ENCODE measurements around the gene OR2G6.
"Not testable (repeated sequence)": the region's sequence is repeated elsewhere in the genome, so short reads cannot be mapped to it uniquely, and the experiment has no call there.

DNA sequence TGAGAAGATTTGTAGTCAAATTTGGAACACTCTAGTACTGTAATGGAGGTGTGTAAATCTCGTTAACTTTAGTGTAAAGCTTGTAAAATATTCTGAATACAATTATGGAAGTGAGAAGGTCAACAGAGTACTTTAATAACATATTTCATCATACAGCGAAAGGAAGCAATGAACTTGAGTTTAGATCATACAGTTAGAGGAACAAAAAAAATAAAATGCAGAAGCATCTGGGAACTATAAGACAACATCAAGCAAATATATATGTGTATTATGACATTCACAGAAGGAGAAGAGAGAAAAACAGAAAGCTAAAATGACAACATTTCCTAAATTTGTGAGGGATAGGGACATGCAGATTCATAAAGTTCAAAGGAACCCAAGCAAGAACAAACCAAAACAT is 61.2 kb downstream of the OR2G6 start:
- TF ChIP-seq, protein P1, sequence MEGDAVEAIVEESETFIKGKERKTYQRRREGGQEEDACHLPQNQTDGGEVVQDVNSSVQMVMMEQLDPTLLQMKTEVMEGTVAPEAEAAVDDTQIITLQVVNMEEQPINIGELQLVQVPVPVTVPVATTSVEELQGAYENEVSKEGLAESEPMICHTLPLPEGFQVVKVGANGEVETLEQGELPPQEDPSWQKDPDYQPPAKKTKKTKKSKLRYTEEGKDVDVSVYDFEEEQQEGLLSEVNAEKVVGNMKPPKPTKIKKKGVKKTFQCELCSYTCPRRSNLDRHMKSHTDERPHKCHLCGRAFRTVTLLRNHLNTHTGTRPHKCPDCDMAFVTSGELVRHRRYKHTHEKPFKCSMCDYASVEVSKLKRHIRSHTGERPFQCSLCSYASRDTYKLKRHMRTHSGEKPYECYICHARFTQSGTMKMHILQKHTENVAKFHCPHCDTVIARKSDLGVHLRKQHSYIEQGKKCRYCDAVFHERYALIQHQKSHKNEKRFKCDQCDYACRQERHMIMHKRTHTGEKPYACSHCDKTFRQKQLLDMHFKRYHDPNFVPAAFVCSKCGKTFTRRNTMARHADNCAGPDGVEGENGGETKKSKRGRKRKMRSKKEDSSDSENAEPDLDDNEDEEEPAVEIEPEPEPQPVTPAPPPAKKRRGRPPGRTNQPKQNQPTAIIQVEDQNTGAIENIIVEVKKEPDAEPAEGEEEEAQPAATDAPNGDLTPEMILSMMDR (IDR thresholded peaks at IDR 0.05), result not testable (repeated sequence)
- TF ChIP-seq POLR2A (IDR thresholded peaks at IDR 0.05), result not testable (repeated sequence)
